HepG2 (cell line): Measurements from ENCODE around the gene CKAP5. TPM values are rescaled to one million over a fixed set of nuclear protein-coding genes. Genes with fewer than 3 reads are reported as not detected.

Source experiments
- ATAC-seq: fragments of 200-7000 bp; cut with Tn5 transposase; 3 replicates; pipeline ENCODE4 v1.9.1; 2020; ENCODE audit warnings: mild to moderate bottlenecking, moderate library complexity
- BruUV-seq: library from RNA; stranded (reverse); fragments of 400-500 nt; replicated peaks from 2 replicates; lab custom pipeline; 2021; lab: Mats Ljungman, UMichigan
- CTCF ChIA-PET: fragments of 300-600 bp; formaldehyde crosslinking; extraction: SDS; loops from one replicate; lab custom pipeline; 2021; ENCODE audit warnings: low total read pairs, inconsistent platforms, low intra/inter-chr PET ratio; lab: Yijun Ruan, JAX
- POLR2A ChIA-PET: fragments of 350-600 bp; sonication (Branson Sonifier 250); formaldehyde crosslinking; loops from one replicate; lab custom pipeline; 2020; ENCODE audit warnings: antibody characterized with exemption, inconsistent platforms; lab: Yijun Ruan, JAX
- DNase-seq: peaks from one replicate; pipeline ENCODE4 v3.0.0-alpha.2; 2015; ENCODE audit warnings: low spot score
- FAIRE-seq: peaks from 3 replicates; lab custom pipeline; 2011; peaks lifted over from hg19 to GRCh38; lab: Jason Lieb, UNC
- H2AFZ ChIP-seq: one replicate; pipeline ENCODE4 v1.6.1; 2011; ENCODE audit warnings: low read length, inconsistent platforms
- H3K27ac ChIP-seq: fragments of 300-600 bp; 3 replicates; pipeline ENCODE4 v1.8.0; 2011; ENCODE audit warnings: mixed run types, mild to moderate bottlenecking, mixed read lengths, low read length, inconsistent platforms; ENCODE audit not compliant: insufficient read depth; ENCODE audit errors: extremely low read length
- H3K27me3 ChIP-seq, 2 experiments: fragments of 200-600 bp in 1 of 2; 2 replicates in 1 of 2; 3 replicates in 1 of 2; pipeline versions ENCODE4 v1.6.0 to v1.8.0; 2011; ENCODE audit warnings: low read length in 2 of 2, mild to moderate bottlenecking in 2 of 2, moderate library complexity in 2 of 2, inconsistent platforms in 1 of 2; ENCODE audit not compliant: insufficient read depth in 2 of 2, control insufficient read depth in 1 of 2
- H3K36me3 ChIP-seq, 2 experiments: fragments of 200-600 bp in 1 of 2; replicated peaks in 1 of 2; 2 replicates in 1 of 2; 3 replicates in 1 of 2; pipeline versions ENCODE4 v1.5.1 to v1.8.0; 2011; ENCODE audit warnings: low read length in 2 of 2, inconsistent platforms in 1 of 2; ENCODE audit not compliant: insufficient read depth in 2 of 2, control insufficient read depth in 1 of 2
- H3K4me1 ChIP-seq: 2 replicates; pipeline ENCODE4 v1.5.1; 2012; ENCODE audit warnings: low read length, inconsistent platforms; ENCODE audit not compliant: insufficient read depth
- H3K4me2 ChIP-seq: 2 replicates; pipeline ENCODE4 v1.6.0; 2011; ENCODE audit warnings: low read depth, low read length, inconsistent platforms
- H3K4me3 ChIP-seq, 3 experiments: fragments of 200-600 bp in 1 of 3; sonication (generic), shearing (Covaris generic) in 1 of 3; replicated peaks in 1 of 3; 2 replicates each; pipeline ENCODE4 v1.5.1; 2011 to 2016; ENCODE audit warnings: low read length in 3 of 3, inconsistent platforms in 2 of 3, low read depth in 2 of 3, mild to moderate bottlenecking in 2 of 3, control low read depth in 1 of 3, mixed read lengths in 1 of 3; ENCODE audit not compliant: insufficient read depth in 1 of 3
- H3K79me2 ChIP-seq: one replicate; pipeline ENCODE4 v1.6.1; 2011; ENCODE audit warnings: low read length, inconsistent platforms; ENCODE audit not compliant: insufficient read depth
- H3K9ac ChIP-seq: 2 replicates; pipeline ENCODE4 v1.6.0; 2011; ENCODE audit warnings: mild to moderate bottlenecking, low read depth, low read length, inconsistent platforms; ENCODE audit not compliant: insufficient read depth
- H3K9me3 ChIP-seq: 2 replicates; pipeline ENCODE4 v1.5.1; 2012; ENCODE audit warnings: mild to moderate bottlenecking, low read length
- H4K20me1 ChIP-seq: 2 replicates; pipeline ENCODE4 v1.6.0; 2011; ENCODE audit warnings: inconsistent platforms, mild to moderate bottlenecking, low read length, moderate library complexity; ENCODE audit not compliant: insufficient read depth
- POLR2A ChIP-seq, 2 experiments: IDR thresholded peaks; 2 replicates each; pipeline ENCODE4 v1.6.1; 2011; ENCODE audit warnings: low read depth in 2 of 2, low read length in 2 of 2, mild to moderate bottlenecking in 1 of 2, moderate library complexity in 1 of 2; ENCODE audit not compliant: insufficient read depth in 1 of 2
- POLR2G ChIP-seq: fragments of 200-400 bp; formaldehyde crosslinking; IDR thresholded peaks from 2 replicates; pipeline ENCODE4 v1.6.1; 2018; ENCODE audit warnings: mild to moderate bottlenecking, low read depth, low read length, moderate library complexity
- RFXAP ChIP-seq: sonication (generic); formaldehyde crosslinking; IDR thresholded peaks from 2 replicates; pipeline ENCODE4 v1.4.0; 2020; ENCODE audit warnings: missing genetic modification reagents, borderline replicate concordance
- SRSF1 ChIP-seq: fragments of 200-400 bp; formaldehyde crosslinking; optimal IDR thresholded peaks from 2 replicates; pipeline ENCODE3; 2017; ENCODE audit warnings: mild to moderate bottlenecking, low read depth, low read length, moderate library complexity
- TEAD3 ChIP-seq: optimal IDR thresholded peaks from 2 replicates; pipeline ENCODE3; 2016; ENCODE audit warnings: borderline replicate concordance
- ZBTB20 ChIP-seq: sonication (generic); formaldehyde crosslinking; IDR thresholded peaks from 2 replicates; pipeline ENCODE4 v1.8.1; 2023; ENCODE audit warnings: missing genetic modification reagents, low read depth, mild to moderate bottlenecking, borderline replicate concordance
- ZBTB38 ChIP-seq: sonication (generic); formaldehyde crosslinking; IDR thresholded peaks from 2 replicates; pipeline ENCODE4 v1.5.1; 2020; ENCODE audit warnings: mild to moderate bottlenecking, missing genetic modification reagents
- ZFP90 ChIP-seq: sonication (generic); formaldehyde crosslinking; IDR thresholded peaks from 2 replicates; pipeline ENCODE4 v1.8.0; 2022; ENCODE audit warnings: missing genetic modification reagents, mild to moderate bottlenecking, inconsistent platforms, borderline replicate concordance
- ZNF280D ChIP-seq: sonication (generic); formaldehyde crosslinking; IDR thresholded peaks from 2 replicates; pipeline ENCODE4 v1.5.1; 2020; ENCODE audit warnings: mild to moderate bottlenecking, missing genetic modification reagents
- ZNF318 ChIP-seq: sonication (generic); formaldehyde crosslinking; IDR thresholded peaks from 2 replicates; pipeline ENCODE4 v1.4.0; 2020; ENCODE audit warnings: mild to moderate bottlenecking, missing genetic modification reagents
- WGBS: methylation state at CpG from one replicate; pipeline ENCODE4 v1.1.6; 2017; ENCODE audit warnings: low lambda C conversion rate; 5-methylcytosine and 5-hydroxymethylcytosine counted together
- in situ Hi-C: cut with HindIII; loops from 2 replicates; pipeline ENCODE4 v1.10.0; 2017; ENCODE audit warnings: low pct_unique_long_range_greater_than_20kb; ENCODE audit not compliant: extremely low pct_ligation_motif_present
- intact Hi-C: fragments of 100-400 bp; cut with micrococcal nuclease; formaldehyde crosslinking; loops from one replicate; pipeline ENCODE4 v1.10.0; 2022; ENCODE audit not compliant: unreplicated experiment
- polyA plus RNA-seq, 8 experiments: library from polyadenylated mRNA; depleted of rRNA in 3 of 8; stranded (reverse) in 7 of 8; unstranded in 1 of 8; fragments of >200 nt; fragmentation: Illumina TruSeq in 4 of 8; extraction: Trizol in 4 of 8; gene quantifications; 2 replicates each; pipeline versions ENCODE4 v1.2.1 to v1.2.3, GENCODE V29; 2011 to 2016; ENCODE audit warnings: low read depth in 4 of 8, missing spikeins in 1 of 8, mixed read lengths in 1 of 8; ENCODE audit not compliant: insufficient read depth in 1 of 8
- total RNA-seq, 5 experiments: library from RNA; depleted of rRNA; stranded (reverse); fragments of >200 nt; fragmentation: Illumina TruSeq; extraction: Trizol; gene quantifications; 2 replicates each; pipeline ENCODE4 v1.2.3, GENCODE V29; 2016; ENCODE audit warnings: low read depth in 1 of 5

Gene CKAP5
- total and polyA plus RNA-seq, 2 of the 13 experiments (the other 11 are each of a cell fraction or from before 2014, with no cell fraction given), result 79.2 to 103 TPM

GRCh38 chr11:46722566-46723358 lies 123.3 kb downstream of the CKAP5 start:
- peak overlapping the region in 1 of 3 experiments; percentile 33; a peak in 2 of 6 replicates for H3K4me3 ChIP-seq
- peaks cover 85% of the 10 kb centered on the region for H3K4me1 ChIP-seq
- no peak overlapping the region for H2AFZ ChIP-seq
- H3K4me2 ChIP-seq, result peak overlapping the region; percentile 94
- no peaks in the 10 kb centered on the region for H3K9me3 ChIP-seq
- ChIA-PET CTCF (no interaction called here), POLR2A (interaction anchor here (1.2 to 12.3 kb wide), 3 partner anchors 20 to 48 kb away, joined by 3 to 272 read pairs (median 3); partner anchors contain the start of genes ARHGAP1 and ZNF408)
- in situ Hi-C loops (no loop called here), intact Hi-C loops (no loop called here)
- 95% methylated on average over 7 of the region's 11 CpGs for WGBS
- peak overlapping the region; percentile 25 for H3K27ac ChIP-seq
- peaks cover 38% of the 10 kb centered on the region for H4K20me1 ChIP-seq
- BruUV-seq, result TSS peak; percentile 21
- peaks cover 65% of the 10 kb centered on the region for H3K79me2 ChIP-seq
- ATAC-seq (no peak), FAIRE-seq (no peak), DNase-seq (no peak)
- H3K27me3 ChIP-seq, result no peaks in the 10 kb centered on the region; a peak in 1 of 5 replicates
- 0 out of 2 replicates have a peak overlapping the region, but pooled peaks have one; percentile 5 for H3K9ac ChIP-seq
- H3K36me3 ChIP-seq, result peaks cover 23 to 45% of the 10 kb centered on the region in 2 experiments
- TF ChIP-seq RFXAP (CRISPR knock-in tag) (0 out of 2 replicates have a peak, but pooled peaks have one; percentile 36), ZNF318 (CRISPR knock-in tag) (0 out of 2 replicates have a peak, but pooled peaks have one; percentile 43), ZBTB38 (CRISPR knock-in tag) (0 out of 2 replicates have a peak, but pooled peaks have one; percentile 10), ZBTB20 (CRISPR knock-in tag) (peak; percentile 32; the same call in 1 of the 2 replicates), SRSF1 (no peak), POLR2A (IDR thresholded peaks at IDR 0.05; ENCODE audit: insufficient read depth in 1 of 2, low read depth in 2 of 2, low read length in 2 of 2) (peak in 1 of 2 experiments; percentile 64; a peak in 1 of 4 replicates), POLR2G (peak; percentile 71), ZFP90 (no peak), ZNF280D (CRISPR knock-in tag) (peak; percentile 68; the same call in 1 of the 2 replicates), TEAD3 (CRISPR knock-in tag) (peak; percentile 15)
